Bladder microvascular endothelial cell (primary cell): ENCODE measurements around the gene NUDT2. TPM values are rescaled to one million over a fixed set of nuclear protein-coding genes. Genes with fewer than 3 reads are reported as not detected.

Source experiments
- total RNA-seq: library from RNA; depleted of rRNA; stranded (reverse); fragments of >200 nt; gene quantifications from 2 replicates; pipeline ENCODE4 v1.2.3, GENCODE V29; 2014

Gene NUDT2
- total RNA-seq: 19.1 and 50.8 TPM in 2 replicates

GRCh38 chr9:34328987-34329832 is at the start of gene NUDT2, which contains the start of gene KIF24:
NUDT2 (plus strand) TSS chr9:34329569; CDS start chr9:34339040, 9,471 bp downstream.
KIF24 (minus strand) TSS chr9:34329268; CDS start chr9:34311346, 17,922 bp downstream.

DNA sequence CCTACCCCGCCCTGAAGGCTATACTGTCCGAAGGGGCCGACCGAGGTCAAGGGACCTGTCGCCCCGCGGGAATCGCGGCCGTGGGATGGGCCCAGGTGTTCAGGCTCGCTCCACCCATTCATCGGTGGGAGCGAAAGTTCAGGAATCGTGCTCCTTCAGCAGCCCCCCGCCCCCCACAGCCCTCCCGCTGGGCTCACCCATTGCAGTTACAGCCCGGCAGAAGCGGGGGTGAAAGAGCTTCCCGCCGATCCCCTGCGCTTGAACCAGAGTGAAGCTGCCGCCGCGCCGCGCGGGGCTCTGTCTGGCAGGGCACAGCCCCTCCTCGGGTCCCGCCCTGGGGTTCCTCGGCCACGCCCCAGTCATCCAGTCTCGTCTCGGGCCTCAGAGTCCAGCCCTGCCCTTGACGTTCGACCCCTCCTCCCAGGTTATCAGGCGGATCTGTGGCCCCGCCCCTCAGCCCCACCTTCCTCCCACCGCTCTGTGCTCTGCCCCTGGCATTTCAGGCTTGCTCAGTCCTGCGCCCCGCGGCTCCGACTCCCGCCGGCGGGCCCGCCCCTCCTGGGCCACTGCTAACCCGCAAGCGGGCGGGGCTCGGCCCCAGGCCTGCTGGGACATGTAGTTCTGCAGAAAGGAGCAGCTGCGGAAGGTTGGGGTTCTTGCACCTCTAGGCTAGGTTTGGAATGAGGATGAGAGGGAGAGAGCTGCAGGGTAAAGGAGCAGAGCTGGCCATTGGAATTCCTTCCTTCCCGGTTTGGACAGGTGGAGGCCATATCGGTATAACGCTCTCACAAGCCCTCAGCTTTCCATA is 47.4 kb downstream of the NUDT2 start, which contains the start of gene MYORG:
TSS of gene MYORG (minus strand) at position 303 of the 808 bp plus-strand sequence. CDS start 3,955 bp downstream, outside the sequence.

Other genes with a start within 250 kb of the NUDT2 start
- 9.7 and 17.9 TPM in 2 replicates for gene DCAF12, start 202.9 kb upstream of the NUDT2 start, total RNA-seq
- 15.5 and 22.9 TPM in 2 replicates for gene UBAP1, start 150.5 kb upstream of the NUDT2 start, total RNA-seq
- gene KIF24, start 301 bp upstream of the NUDT2 start, total RNA-seq: 2.2 and 2.3 TPM in 2 replicates
- gene MYORG, start 47.3 kb downstream of the NUDT2 start, total RNA-seq: 3.9 and 6.5 TPM in 2 replicates
- gene FAM219A, start 129.0 kb downstream of the NUDT2 start, total RNA-seq: 8.6 and 15.9 TPM in 2 replicates
- gene DNAI1, start 129.2 kb downstream of the NUDT2 start, total RNA-seq: not detected in 2 replicates
- gene ENHO, start 193.4 kb downstream of the NUDT2 start, total RNA-seq: 0.06 and 0.16 TPM in 2 replicates